Loucy (cell line): ENCODE results near the gene TMOD1.

Source experiments
- H2AFZ ChIP-seq: fragments of 200-600 bp; sonication (generic); 2 replicates; pipeline ENCODE4 v1.6.0; 2016; ENCODE audit warnings: antibody characterized with exemption, mild to moderate bottlenecking, low read length, moderate library complexity
- H3F3A ChIP-seq: fragments of 200-600 bp; 2 replicates; pipeline ENCODE4 v1.6.0; 2016; ENCODE audit warnings: antibody characterized with exemption, low read depth, mild to moderate bottlenecking
- H3K27me3 ChIP-seq: fragments of 200-600 bp; sonication (generic); 2 replicates; pipeline ENCODE4 v1.6.1; 2014; ENCODE audit warnings: low read length, mild to moderate bottlenecking; ENCODE audit not compliant: insufficient read depth, poor library complexity, severe bottlenecking
- H3K36me3 ChIP-seq: fragments of 200-600 bp; sonication (generic); 2 replicates; pipeline ENCODE4 v1.6.1; 2016; ENCODE audit warnings: low read length; ENCODE audit not compliant: insufficient read depth
- H3K4me1 ChIP-seq: fragments of 200-600 bp; sonication (generic); 2 replicates; pipeline ENCODE4 v1.5.1; 2014; ENCODE audit warnings: low read length, mild to moderate bottlenecking; ENCODE audit not compliant: insufficient read depth, poor library complexity, severe bottlenecking
- H3K4me2 ChIP-seq: fragments of 200-600 bp; sonication (generic); 2 replicates; pipeline ENCODE4 v1.6.0; 2014; ENCODE audit warnings: antibody characterized with exemption, low read length, low read depth, mild to moderate bottlenecking; ENCODE audit not compliant: poor library complexity, severe bottlenecking
- H3K4me3 ChIP-seq: fragments of 200-600 bp; sonication (generic); 2 replicates; pipeline ENCODE4 v1.5.1; 2014; ENCODE audit warnings: low read length, mild to moderate bottlenecking, mixed read lengths; ENCODE audit not compliant: poor library complexity, severe bottlenecking
- H3K79me2 ChIP-seq: fragments of 200-600 bp; sonication (generic); 2 replicates; pipeline ENCODE4 v1.6.1; 2014; ENCODE audit warnings: low read length; ENCODE audit not compliant: insufficient read depth
- H3K9ac ChIP-seq: fragments of 200-600 bp; sonication (generic); 2 replicates; pipeline ENCODE4 v1.6.0; 2014; ENCODE audit warnings: mild to moderate bottlenecking, low read depth, low read length, moderate library complexity; ENCODE audit not compliant: poor library complexity, severe bottlenecking
- H3K9me2 ChIP-seq: fragments of 200-600 bp; sonication (generic); replicated peaks from 2 replicates; pipeline ENCODE4 v1.6.1; 2016; ENCODE audit warnings: low read depth, low read length, mixed read lengths
- H3K9me3 ChIP-seq: fragments of 200-600 bp; sonication (generic); 2 replicates; pipeline ENCODE4 v1.6.1; 2014; ENCODE audit warnings: mild to moderate bottlenecking, antibody characterized with exemption, low read length, low read depth; ENCODE audit not compliant: insufficient read depth
- H4K20me1 ChIP-seq: fragments of 200-600 bp; sonication (generic); 2 replicates; pipeline ENCODE4 v1.6.0; 2014; ENCODE audit warnings: antibody characterized with exemption, low read length, mild to moderate bottlenecking; ENCODE audit not compliant: insufficient read depth, poor library complexity, severe bottlenecking
- CTCF ChIP-seq: fragments of 200-600 bp; sonication (generic); conservative IDR thresholded peaks from 2 replicates; pipeline ENCODE4 v1.5.1; 2014; ENCODE audit warnings: mild to moderate bottlenecking, antibody characterized with exemption, low read length
- EZH2phosphoT487 ChIP-seq: fragments of 200-600 bp; IDR thresholded peaks from 2 replicates; pipeline ENCODE4 v1.6.1; 2018; ENCODE audit warnings: antibody characterized with exemption, mild to moderate bottlenecking, moderate library complexity, borderline replicate concordance

Gene TMOD1

GRCh38 chr9:97534185-97534584 is 32.7 kb downstream of the TMOD1 start:
- no peaks in the 10 kb centered on the region for H3F3A ChIP-seq
- H3K79me2 ChIP-seq, result no peaks in the 10 kb centered on the region
- no peaks in the 10 kb centered on the region for H3K9me3 ChIP-seq
- no peak overlapping the region for H3K4me2 ChIP-seq
- TF ChIP-seq EZH2phosphoT487, result no peak
- no peak for TF ChIP-seq CTCF
- no peak overlapping the region for H2AFZ ChIP-seq
- no peak overlapping the region for H3K9ac ChIP-seq
- no peaks in the 10 kb centered on the region for H3K4me1 ChIP-seq
- H4K20me1 ChIP-seq, result no peaks in the 10 kb centered on the region
- no peak overlapping the region for H3K4me3 ChIP-seq
- no peaks in the 10 kb centered on the region for H3K9me2 ChIP-seq
- no peaks in the 10 kb centered on the region for H3K36me3 ChIP-seq
- no peaks in the 10 kb centered on the region for H3K27me3 ChIP-seq

GRCh38 chr9:97534961-97535594 is 33.6 kb downstream of the TMOD1 start:
- no peaks in the 10 kb centered on the region for H3K27me3 ChIP-seq
- H3K9me3 ChIP-seq, result no peaks in the 10 kb centered on the region
- H3K4me3 ChIP-seq, result no peak overlapping the region
- no peaks in the 10 kb centered on the region for H4K20me1 ChIP-seq
- no peak overlapping the region for H3K9ac ChIP-seq
- no peak for TF ChIP-seq CTCF
- no peak for TF ChIP-seq EZH2phosphoT487
- no peaks in the 10 kb centered on the region for H3F3A ChIP-seq
- H3K79me2 ChIP-seq, result no peaks in the 10 kb centered on the region
- H3K9me2 ChIP-seq, result no peaks in the 10 kb centered on the region
- H3K36me3 ChIP-seq, result no peaks in the 10 kb centered on the region
- H2AFZ ChIP-seq, result no peak overlapping the region
- H3K4me1 ChIP-seq, result no peaks in the 10 kb centered on the region
- no peak overlapping the region for H3K4me2 ChIP-seq

- H3K9me3 ChIP-seq, result no peaks in the 10 kb centered on the region
- no peaks in the 10 kb centered on the region for H3K4me1 ChIP-seq
- no peak overlapping the region for H2AFZ ChIP-seq
- no peak for TF ChIP-seq CTCF
- TF ChIP-seq EZH2phosphoT487, result no peak
- H3K4me3 ChIP-seq, result no peak overlapping the region
- no peaks in the 10 kb centered on the region for H3K27me3 ChIP-seq
- no peaks in the 10 kb centered on the region for H3K36me3 ChIP-seq
- no peak overlapping the region for H3K9ac ChIP-seq
- no peak overlapping the region for H3K4me2 ChIP-seq
- H4K20me1 ChIP-seq, result no peaks in the 10 kb centered on the region
- no peaks in the 10 kb centered on the region for H3K9me2 ChIP-seq
- H3K79me2 ChIP-seq, result no peaks in the 10 kb centered on the region
- no peaks in the 10 kb centered on the region for H3F3A ChIP-seq
Observed at GRCh38 chr9:97535771-97536170, 34.3 kb downstream of the TMOD1 start.
